Loucy (cell line): Measurements from ENCODE around the gene DNAH11.

Experiments used
- H2AFZ ChIP-seq: fragments of 200-600 bp; sonication (generic); 2 replicates; pipeline ENCODE4 v1.6.0; 2016; ENCODE audit warnings: antibody characterized with exemption, mild to moderate bottlenecking, low read length, moderate library complexity
- H3F3A ChIP-seq: fragments of 200-600 bp; 2 replicates; pipeline ENCODE4 v1.6.0; 2016; ENCODE audit warnings: antibody characterized with exemption, low read depth, mild to moderate bottlenecking
- H3K27me3 ChIP-seq: fragments of 200-600 bp; sonication (generic); 2 replicates; pipeline ENCODE4 v1.6.1; 2014; ENCODE audit warnings: low read length, mild to moderate bottlenecking; ENCODE audit not compliant: insufficient read depth, poor library complexity, severe bottlenecking
- H3K36me3 ChIP-seq: fragments of 200-600 bp; sonication (generic); 2 replicates; pipeline ENCODE4 v1.6.1; 2016; ENCODE audit warnings: low read length; ENCODE audit not compliant: insufficient read depth
- H3K4me1 ChIP-seq: fragments of 200-600 bp; sonication (generic); 2 replicates; pipeline ENCODE4 v1.5.1; 2014; ENCODE audit warnings: low read length, mild to moderate bottlenecking; ENCODE audit not compliant: insufficient read depth, poor library complexity, severe bottlenecking
- H3K4me2 ChIP-seq: fragments of 200-600 bp; sonication (generic); 2 replicates; pipeline ENCODE4 v1.6.0; 2014; ENCODE audit warnings: antibody characterized with exemption, low read length, low read depth, mild to moderate bottlenecking; ENCODE audit not compliant: poor library complexity, severe bottlenecking
- H3K4me3 ChIP-seq: fragments of 200-600 bp; sonication (generic); 2 replicates; pipeline ENCODE4 v1.5.1; 2014; ENCODE audit warnings: low read length, mild to moderate bottlenecking, mixed read lengths; ENCODE audit not compliant: poor library complexity, severe bottlenecking
- H3K79me2 ChIP-seq: fragments of 200-600 bp; sonication (generic); 2 replicates; pipeline ENCODE4 v1.6.1; 2014; ENCODE audit warnings: low read length; ENCODE audit not compliant: insufficient read depth
- H3K9ac ChIP-seq: fragments of 200-600 bp; sonication (generic); 2 replicates; pipeline ENCODE4 v1.6.0; 2014; ENCODE audit warnings: mild to moderate bottlenecking, low read depth, low read length, moderate library complexity; ENCODE audit not compliant: poor library complexity, severe bottlenecking
- H3K9me2 ChIP-seq: fragments of 200-600 bp; sonication (generic); replicated peaks from 2 replicates; pipeline ENCODE4 v1.6.1; 2016; ENCODE audit warnings: low read depth, low read length, mixed read lengths
- H3K9me3 ChIP-seq: fragments of 200-600 bp; sonication (generic); 2 replicates; pipeline ENCODE4 v1.6.1; 2014; ENCODE audit warnings: mild to moderate bottlenecking, antibody characterized with exemption, low read length, low read depth; ENCODE audit not compliant: insufficient read depth
- H4K20me1 ChIP-seq: fragments of 200-600 bp; sonication (generic); 2 replicates; pipeline ENCODE4 v1.6.0; 2014; ENCODE audit warnings: antibody characterized with exemption, low read length, mild to moderate bottlenecking; ENCODE audit not compliant: insufficient read depth, poor library complexity, severe bottlenecking
- EZH2phosphoT487 ChIP-seq: fragments of 200-600 bp; IDR thresholded peaks from 2 replicates; pipeline ENCODE4 v1.6.1; 2018; ENCODE audit warnings: antibody characterized with exemption, mild to moderate bottlenecking, moderate library complexity, borderline replicate concordance
- TF ChIP-seq, protein P1 (sequence below): fragments of 200-600 bp; sonication (generic); conservative IDR thresholded peaks from 2 replicates; pipeline ENCODE4 v1.5.1; 2014; ENCODE audit warnings: mild to moderate bottlenecking, antibody characterized with exemption, low read length

Gene DNAH11

DNA sequence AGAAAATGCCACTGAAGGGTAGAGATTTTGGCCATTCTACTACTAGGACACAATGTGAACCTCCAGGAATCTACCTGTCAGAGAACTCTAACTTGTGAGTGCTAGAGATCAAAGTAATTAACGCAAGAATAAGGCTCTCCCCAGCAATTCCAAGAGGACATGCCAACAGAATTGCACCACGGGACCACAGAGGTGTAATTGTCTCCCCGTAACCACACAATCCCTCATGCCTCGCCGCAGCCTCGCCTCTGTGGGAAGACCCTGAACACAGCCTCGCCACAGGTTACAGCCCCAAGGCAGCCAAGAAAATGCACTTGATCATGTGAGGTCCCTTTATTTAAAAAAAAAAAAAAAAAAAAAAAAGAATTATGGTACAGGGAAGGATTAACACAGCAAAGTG, 373.3 kb downstream of the DNAH11 start:
- Histone ChIP-seq H3K4me1 (no peaks in the 10 kb centered on the region), H3K4me2 (no peak overlapping the region), H3K9me2 (no peaks in the 10 kb centered on the region), H3K36me3 (peaks cover 42% of the 10 kb centered on the region; the same call in 1 of the 2 replicates), H3K4me3 (no peak overlapping the region), H4K20me1 (peaks cover 5% of the 10 kb centered on the region), H3F3A (no peaks in the 10 kb centered on the region), H2AFZ (no peak overlapping the region), H3K79me2 (peaks cover 26% of the 10 kb centered on the region), H3K9me3 (no peaks in the 10 kb centered on the region), H3K9ac (no peak overlapping the region), H3K27me3 (no peaks in the 10 kb centered on the region)
- TF ChIP-seq EZH2phosphoT487: no peak
- TF ChIP-seq, protein P1, sequence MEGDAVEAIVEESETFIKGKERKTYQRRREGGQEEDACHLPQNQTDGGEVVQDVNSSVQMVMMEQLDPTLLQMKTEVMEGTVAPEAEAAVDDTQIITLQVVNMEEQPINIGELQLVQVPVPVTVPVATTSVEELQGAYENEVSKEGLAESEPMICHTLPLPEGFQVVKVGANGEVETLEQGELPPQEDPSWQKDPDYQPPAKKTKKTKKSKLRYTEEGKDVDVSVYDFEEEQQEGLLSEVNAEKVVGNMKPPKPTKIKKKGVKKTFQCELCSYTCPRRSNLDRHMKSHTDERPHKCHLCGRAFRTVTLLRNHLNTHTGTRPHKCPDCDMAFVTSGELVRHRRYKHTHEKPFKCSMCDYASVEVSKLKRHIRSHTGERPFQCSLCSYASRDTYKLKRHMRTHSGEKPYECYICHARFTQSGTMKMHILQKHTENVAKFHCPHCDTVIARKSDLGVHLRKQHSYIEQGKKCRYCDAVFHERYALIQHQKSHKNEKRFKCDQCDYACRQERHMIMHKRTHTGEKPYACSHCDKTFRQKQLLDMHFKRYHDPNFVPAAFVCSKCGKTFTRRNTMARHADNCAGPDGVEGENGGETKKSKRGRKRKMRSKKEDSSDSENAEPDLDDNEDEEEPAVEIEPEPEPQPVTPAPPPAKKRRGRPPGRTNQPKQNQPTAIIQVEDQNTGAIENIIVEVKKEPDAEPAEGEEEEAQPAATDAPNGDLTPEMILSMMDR: no peak

DNA sequence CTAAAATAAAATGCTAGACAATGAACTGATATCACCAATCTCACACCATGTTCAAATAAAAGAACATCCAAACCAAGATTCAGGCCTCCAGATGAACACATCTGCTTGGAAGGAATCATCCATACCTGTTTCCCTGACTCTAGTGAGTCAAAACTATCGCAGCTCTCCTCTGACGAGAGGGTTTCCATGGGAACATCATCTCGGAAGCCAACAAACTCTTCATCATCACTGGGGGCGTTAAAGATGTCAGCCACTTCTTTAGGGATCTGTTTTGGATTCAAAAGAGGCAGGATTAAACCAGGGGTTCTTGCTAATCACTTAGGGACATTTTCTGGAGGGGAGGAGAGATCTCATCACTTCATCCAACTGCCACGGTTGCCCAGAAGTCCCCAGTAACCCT, 373.8 kb downstream of the DNAH11 start:
- Histone ChIP-seq H3K4me2 (no peak overlapping the region), H3K27me3 (no peaks in the 10 kb centered on the region), H3K36me3 (peaks cover 37% of the 10 kb centered on the region; the same call in 1 of the 2 replicates), H3K9me3 (no peaks in the 10 kb centered on the region), H4K20me1 (peaks cover 9% of the 10 kb centered on the region), H2AFZ (no peak overlapping the region), H3K4me1 (no peaks in the 10 kb centered on the region), H3K4me3 (no peak overlapping the region), H3K79me2 (peaks cover 31% of the 10 kb centered on the region), H3K9ac (no peak overlapping the region), H3K9me2 (no peaks in the 10 kb centered on the region), H3F3A (no peaks in the 10 kb centered on the region)
- TF ChIP-seq, protein P1: no peak
- no peak for TF ChIP-seq EZH2phosphoT487

DNA sequence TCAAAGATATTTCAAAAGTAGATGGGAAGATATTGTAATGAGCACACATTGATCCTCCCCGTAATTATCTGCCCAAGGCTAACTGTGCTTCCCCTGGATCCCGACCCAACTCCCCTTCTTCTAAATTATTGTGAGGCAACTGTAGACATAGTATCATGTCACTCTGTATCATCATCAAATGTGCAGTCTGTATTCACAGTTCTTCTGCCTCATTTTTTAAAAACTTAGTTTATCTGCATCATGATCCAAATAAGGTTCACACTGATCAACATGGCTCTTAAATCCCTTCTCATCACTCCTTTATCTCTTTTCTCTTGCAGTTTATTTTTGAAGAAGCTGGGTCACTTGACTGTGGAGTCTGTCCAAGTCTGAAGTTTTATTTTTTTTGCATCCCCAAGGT, 375.4 kb downstream of the DNAH11 start:
- Histone ChIP-seq H3K36me3 (peaks cover 26% of the 10 kb centered on the region; the same call in 1 of the 2 replicates), H3K4me2 (no peak overlapping the region), H3K79me2 (peaks cover 47% of the 10 kb centered on the region), H3K4me1 (no peaks in the 10 kb centered on the region), H4K20me1 (peaks cover 9% of the 10 kb centered on the region), H3K9ac (no peak overlapping the region), H3K27me3 (no peaks in the 10 kb centered on the region), H3K4me3 (no peak overlapping the region), H2AFZ (no peak overlapping the region), H3F3A (no peaks in the 10 kb centered on the region), H3K9me2 (no peaks in the 10 kb centered on the region), H3K9me3 (no peaks in the 10 kb centered on the region)
- TF ChIP-seq, protein P1: no peak
- TF ChIP-seq EZH2phosphoT487: no peak
